HG02610 (cell line): Measurements from ENCODE around the gene SLC22A3.
"Not testable (repeated sequence)": the region's sequence is repeated elsewhere in the genome, so short reads cannot be mapped to it uniquely, and the experiment has no call there.

Experiments used
- ATAC-seq: cut with Tn5 transposase; IDR thresholded peaks from one replicate; pipeline ENCODE4 v1.9.1; 2021; ENCODE audit warnings: mild to moderate bottlenecking, moderate library complexity; ENCODE audit not compliant: unreplicated experiment

The SLC22A3 gene

DNA sequence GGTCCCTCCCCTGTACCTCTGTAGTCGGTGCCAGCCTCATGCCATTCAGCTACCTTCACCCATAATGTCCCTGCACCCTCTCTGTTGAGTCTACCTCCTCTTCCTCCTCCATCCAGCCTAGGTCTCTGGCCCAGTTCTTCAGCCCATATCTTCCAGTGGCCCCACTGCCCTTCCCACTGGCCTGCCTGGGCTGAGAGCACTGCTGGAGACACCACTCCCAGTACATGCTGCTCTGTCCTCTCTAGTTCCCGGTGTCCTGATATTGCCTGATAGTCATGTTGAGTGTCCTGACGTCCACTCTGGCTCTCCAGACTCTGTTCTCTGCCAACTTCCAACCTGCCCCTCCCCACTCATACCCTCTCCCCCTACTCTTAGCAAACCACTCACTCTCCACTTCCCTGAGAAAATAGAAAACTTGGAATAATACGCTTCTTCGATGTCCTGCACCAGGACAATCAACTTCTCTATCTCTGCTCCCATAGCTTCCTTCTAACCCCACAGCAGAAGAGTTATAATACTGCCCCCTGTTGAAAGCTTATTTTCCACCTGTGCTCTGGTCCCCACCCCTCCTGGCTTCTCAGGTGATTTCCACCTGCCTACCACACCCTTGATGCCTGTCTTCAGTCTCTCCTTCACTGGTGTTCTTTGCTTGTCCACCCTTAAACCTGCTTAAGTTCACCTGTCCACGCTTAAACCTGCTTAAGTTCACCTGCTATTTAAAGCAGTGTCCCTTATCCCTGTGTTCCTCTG, 19.8 kb downstream of the SLC22A3 start:
- no peak for ATAC-seq

DNA sequence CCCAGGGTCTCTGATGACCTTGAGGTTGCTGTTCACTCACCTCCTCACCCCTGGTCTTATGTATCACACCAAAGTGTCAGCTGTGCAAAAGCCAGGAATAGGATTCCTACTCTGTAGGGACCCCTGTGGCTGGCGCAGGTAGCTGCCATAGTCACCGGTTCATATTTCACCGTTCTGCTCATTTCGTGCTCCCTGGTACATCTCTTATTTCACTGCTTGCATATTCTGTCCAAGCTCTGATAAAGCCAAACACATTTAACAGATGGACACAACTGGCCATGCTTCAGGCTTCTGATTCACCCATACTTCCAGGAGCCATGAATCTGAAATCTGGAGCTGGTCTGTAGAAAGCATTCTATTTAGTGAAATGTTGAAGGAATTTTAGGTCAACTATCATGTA, 20.5 kb downstream of the SLC22A3 start:
- no peak for ATAC-seq

DNA sequence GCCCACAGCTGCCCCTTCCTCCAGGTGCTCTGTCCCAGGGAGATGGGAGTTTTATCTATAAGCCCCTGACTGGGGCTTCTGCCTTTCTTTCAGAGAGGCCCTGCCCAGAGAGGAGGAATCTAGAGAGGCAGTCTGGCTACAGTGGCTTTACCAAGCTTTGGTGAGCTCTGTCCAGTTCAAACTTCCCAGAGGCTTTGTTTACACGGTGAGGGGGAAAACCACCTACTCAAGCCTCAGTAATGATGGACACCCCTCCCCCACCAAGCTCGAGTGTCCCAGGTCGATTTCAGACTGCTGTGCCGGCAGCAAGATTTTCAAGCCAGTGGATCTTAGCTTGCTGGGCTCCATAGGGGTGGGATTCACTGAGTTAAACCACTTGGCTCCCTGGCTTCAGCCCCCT, 25.4 kb downstream of the SLC22A3 start:
- ATAC-seq = not testable (repeated sequence)

DNA sequence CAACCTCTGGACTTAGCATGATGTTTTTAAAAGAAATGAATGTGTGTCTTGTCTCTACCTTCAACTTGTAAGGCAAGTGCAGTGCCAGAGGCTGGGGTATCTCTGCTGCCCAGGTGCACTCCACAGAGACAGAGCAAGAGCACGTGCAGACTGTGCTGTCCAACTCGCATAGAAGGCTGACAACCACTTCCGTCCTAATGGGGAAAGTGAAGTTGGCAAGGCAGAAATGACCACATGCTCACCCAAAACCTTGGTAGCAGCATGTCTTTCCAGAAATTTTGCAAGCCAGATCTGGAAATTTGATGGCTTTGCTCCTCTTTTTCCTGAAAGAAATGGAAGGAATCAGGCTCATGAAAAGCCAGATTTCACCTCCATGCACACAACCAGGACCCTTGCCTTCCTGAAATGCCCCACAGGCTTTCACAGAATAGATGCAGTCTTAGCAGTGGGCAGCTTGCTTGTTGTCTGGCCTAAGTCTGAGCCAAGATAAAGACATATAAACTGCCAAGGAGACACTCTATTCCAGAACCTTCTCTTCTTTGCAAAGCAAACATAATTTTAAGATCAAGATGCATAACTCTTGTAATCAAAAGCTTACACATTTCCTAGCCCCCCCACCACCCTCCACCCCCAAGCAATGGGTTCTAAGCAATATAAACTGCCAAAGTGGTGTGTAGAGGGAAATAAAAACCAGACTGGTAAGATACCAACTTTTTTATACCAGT, 26.8 kb downstream of the SLC22A3 start:
- no peak for ATAC-seq

DNA sequence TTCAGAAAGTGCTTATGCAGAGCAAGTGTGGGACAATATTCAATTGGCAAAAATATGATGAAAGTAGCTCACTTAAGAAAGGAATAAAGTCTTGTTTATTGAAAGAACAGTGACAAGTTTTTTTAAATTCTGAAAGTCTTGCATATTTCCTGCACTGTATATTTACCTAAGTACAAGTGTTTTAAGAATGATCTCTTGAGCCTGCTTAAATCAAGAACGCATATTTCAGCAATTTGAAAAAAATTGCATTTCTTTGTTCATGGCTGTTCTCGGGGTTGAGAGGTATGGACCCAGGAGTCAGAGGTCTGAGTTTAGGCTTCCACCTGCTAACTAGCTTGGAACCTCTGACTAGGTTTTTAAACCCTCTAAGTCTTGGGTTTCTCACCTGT, 27.4 kb downstream of the SLC22A3 start:
- no peak for ATAC-seq

DNA sequence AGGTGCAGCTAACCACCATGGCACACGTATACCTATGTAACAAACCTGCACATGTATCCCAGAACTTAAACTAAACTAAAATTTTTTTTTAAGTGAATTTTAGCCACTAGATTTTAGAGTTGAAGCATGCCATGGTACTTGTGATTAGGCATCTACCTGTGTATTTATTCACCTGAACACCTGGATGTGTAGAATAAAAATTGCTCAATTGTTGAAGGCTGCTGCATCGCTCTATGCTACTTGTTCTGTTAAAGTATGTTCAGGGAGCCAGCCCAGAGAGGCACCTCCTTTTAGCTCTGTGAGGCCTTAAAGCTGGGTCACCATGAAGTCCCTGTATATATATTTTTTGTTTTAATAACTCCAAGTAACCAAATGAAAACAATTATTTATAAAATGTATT, 28.3 kb downstream of the SLC22A3 start:
- no peak for ATAC-seq

DNA sequence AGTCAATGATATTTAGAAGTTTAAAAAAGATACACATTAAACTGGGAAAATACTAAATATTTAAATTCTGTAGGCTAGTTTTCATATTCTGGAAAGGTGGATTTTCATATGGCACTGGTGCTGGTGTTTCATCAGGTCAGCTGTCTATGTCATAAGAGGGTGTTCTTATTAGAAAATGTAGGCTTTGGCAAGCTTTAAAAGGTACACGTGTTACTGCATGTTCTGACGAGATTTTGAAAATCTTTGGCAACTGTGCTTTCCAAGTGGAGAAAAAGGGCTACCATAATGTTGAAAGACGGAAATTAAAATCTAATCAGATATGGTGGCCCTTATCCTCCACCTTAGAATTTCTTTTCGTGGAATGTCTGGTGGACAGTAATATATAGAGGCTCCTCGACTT, 30.0 kb downstream of the SLC22A3 start:
- no peak for ATAC-seq

DNA sequence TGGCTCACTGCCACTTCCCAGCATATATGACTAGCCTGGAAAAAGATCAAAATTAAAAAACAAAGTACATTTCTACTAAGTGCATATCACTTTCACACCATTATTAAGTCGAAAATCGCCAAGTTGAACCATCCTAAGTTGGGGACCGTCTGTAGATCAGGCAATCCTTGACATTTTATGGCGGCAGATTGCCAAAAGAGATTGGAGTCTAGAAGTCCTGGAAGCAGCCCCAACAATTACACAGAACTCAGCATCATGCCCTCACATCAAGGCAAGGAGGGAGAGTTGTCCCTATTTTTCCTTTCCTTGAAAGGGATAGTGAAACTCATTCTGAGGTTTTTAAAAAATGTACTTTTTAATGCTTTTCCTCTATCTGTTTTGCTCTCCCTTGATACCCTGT, 30.7 kb downstream of the SLC22A3 start:
- ATAC-seq = no peak

DNA sequence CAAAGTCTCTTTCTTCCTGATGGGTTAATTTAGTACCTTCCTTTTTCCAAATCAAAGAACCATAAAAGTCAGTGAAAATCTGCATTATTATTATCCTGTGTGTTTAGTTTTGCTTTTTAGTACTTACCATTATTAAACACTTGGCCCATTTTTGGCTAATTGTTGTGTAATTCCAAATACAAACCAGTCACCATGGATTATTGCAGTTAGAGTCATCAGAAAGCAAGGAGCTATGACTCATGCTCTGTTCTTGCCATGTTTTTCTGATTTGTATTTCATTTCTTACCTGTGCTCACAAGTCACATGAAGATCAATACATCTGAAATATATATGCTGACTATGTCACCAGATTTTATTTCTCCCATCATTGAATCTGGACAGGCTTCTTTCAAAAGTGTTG, 31.3 kb downstream of the SLC22A3 start:
- ATAC-seq = no peak

DNA sequence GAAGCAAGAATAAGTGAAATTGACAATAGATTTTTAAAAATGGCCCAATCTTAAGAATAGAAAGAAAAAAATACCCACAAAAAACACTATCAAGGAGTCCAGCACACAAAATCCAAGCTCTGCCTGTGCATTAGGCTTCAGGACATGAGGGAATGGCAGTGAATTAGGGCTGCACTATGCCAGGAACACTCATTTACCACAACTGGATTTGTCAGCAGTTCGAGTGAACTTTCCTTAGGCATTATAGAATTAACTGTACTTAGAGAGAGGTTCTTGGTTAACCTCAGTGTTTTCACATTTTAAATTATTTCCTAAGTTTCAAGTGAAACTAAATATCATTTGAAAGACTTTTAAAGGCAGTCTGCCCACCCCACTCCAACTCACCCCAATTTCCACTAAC, 34.8 kb downstream of the SLC22A3 start:
- no peak for ATAC-seq

DNA sequence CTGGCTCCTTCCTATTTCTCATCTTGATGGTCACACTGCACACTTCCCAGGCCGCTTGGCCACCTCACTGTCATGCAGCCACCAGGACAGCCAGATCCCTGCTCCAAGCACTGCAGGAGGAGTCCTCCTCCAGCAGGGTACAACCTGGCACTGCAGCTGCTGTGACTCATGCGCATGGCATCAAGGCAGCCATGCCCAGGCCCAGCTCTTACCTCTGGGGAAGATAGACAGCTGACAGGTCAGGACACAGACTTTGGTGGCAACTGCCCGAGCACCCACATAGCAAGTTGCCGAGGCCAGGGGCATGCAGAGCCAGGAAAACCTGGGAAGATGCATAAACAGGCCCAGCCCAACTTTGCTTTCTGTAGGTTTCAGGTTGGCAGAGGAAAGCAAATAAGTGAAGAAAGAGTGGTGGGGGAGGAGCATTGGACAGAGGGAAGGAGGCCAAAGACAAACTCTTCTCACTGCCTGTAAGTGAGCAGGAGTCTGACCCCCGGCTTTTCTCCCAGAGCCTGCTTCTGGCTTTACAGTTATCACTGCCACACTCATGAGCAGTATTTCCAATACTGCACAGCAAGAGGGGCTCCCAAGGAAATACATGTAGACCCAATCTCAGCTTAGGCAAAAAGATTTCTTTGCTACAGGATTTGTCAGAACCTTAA, 38.8 kb downstream of the SLC22A3 start:
- ATAC-seq = no peak

DNA sequence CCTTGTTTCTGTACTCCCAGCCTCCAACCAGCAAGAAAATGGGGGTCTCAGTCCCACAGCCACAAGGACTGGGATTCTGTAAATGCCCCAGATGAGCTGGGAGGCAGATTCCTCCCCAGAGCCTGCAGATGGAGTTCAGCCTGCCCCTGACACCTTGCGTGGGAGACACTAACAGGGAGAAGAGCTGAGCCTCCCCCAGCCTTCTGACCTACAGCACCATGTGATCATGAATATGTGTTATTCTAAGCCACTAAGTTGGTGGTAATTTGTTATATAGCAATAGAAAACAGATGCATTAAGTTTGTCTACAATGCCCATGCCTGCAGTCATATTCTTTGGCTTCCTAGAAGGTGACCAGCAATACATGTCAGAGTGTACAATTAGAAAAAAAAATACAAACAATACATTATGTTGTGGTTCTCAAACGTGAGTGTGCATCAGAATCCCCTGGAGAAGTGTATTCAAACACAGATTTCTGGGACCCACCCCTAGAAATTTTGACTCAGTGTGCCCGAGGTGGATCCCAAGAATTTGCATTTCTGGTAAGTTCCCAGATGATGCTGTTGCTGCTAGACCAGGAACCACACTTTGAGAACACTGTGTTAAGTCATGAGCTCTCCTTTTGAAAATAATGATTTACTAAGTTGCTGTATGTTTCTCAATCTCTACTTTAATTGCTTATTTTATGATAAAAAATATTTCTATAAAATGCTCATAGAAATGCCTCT, 39.9 kb downstream of the SLC22A3 start:
- ATAC-seq = no peak

DNA sequence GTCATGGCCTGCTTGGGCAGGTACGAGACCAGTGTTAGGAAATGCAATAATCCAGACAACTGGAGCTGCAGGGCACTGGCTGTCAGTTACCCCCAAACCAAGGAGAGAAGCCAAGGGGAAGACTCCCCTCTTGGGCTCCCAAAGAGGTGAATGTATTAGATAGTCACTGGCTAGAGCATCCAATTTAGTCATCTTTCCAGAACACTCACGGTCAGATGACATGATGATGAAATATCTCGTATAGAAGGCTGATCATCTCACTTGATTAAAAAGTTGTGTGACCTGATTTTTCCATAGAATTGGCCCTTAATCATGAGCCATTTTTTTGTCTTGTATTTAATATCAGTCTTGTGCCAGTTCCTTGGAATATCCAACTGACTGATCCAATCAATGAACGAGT, 40.7 kb downstream of the SLC22A3 start:
- ATAC-seq = no peak

DNA sequence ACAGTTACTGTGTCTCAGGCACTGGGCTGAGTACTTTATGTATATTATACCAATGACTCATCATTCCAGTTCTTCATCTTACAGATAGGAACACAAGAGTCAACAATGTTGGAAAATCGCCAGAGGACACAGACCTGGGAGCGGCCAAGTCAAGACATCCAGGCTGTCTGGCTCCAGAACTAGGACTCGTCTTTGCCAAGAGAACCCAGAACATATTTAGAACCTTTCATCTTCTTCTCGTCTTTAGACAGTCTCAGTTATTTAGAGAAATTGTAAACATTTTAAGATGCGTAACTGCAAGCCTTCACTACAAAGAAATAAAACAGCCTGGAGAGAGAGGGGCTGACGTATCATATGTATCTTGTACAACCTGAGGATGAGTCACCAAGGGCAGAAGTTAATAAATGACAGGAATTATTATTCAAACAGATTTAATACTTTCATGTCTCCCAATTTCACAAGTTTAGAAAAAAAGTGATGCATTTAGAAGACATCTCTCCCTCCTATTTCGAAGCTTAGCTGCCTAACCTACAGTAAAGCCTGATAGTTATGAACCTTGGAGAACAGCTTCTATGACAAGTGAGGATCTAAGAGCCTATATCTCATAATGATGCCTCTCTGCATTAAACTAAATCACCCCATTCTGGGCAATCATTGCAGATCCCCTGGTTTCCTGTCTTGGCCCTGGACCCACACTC, 43.4 kb downstream of the SLC22A3 start:
- ATAC-seq = no peak

DNA sequence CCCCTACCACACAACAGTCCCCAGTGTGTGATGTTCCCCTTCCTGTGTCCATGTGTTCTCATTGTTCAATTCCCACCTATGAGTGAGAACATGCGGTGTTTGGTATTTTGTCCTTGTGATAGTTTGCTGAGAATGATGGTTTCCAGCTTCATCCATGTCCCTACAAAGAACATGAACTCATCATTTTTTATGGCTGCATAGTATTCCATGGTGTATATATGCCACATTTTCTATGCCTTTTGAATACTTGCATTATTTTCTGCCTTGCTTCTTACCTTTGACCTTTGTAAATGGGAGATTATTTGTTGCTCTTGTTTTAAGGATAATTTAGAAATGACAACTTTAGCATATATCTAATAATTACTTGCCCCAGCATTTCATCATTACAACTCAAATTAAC, 45.3 kb downstream of the SLC22A3 start:
- ATAC-seq = not testable (repeated sequence)

DNA sequence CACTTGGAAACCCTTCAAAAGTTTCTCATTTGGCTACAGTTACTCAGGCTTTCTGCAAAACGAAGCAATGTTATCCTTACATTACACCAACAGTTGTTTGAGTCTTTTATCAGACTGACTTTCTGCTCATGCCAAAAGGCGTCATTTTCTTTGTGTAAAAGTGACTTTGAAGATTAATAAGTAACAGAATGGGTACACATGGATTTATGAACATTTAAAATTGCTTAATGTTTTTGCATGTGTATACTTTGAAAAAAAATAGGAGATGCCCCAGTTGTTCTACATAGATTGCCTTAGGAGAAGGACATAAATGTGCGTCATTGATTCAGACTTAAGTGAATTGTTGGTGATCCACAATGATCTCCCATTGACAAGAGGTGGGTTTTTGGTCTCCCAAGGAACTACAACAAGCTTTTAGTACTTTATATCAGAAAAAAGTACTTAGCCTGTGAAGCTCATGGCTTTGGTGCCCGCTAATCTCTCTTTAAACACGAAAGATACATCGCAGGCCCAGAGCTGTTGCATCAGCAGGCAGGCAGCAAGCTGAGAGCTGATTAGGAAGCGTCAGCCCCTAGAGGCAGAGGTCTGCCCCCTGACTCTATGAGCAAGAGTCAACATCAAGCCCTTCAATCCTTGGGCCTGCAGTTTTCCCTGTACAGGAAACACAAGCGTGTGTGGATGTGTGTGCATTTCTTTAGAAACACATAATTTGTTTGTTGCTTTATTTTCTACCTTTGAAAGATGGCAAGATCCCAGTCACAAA, 45.9 kb downstream of the SLC22A3 start:
- ATAC-seq = no peak

DNA sequence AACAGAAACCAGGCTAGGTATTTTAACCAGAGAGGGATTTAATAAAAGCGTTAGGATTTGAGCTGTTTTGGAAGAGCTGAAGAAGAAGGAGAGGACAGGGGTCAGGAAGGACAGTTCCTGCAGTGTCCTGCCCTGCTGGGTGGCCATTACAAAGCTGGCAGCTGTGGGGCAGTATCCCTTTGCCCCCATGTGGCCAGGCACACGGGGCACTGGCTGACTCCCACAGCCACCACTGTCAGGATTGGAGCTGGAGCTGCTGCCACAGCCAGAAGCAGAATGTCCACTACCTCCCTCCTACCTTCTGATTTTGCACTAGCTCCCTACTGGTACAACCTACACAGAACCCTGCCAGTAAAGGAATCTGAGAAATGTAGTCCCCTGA, 46.5 kb downstream of the SLC22A3 start:
- no peak for ATAC-seq

DNA sequence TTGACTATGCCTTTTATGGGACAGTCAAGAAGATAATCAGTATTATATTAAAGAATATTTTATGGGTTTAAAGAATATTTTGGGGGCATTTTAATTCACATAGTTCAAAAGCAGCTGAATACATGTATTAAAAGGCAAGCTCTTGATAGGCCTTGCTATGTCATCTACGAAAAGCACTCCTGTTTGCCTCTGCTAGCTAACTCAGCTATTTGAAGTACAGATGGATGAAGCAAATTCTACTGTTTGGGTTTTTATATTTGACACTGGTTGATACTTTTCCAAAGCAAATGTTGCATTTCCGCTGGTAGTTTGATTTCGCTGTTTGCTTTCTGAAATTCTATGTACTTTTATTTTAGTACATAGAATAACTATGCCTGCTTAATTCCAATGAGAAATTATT, 47.0 kb downstream of the SLC22A3 start:
- no peak for ATAC-seq

DNA sequence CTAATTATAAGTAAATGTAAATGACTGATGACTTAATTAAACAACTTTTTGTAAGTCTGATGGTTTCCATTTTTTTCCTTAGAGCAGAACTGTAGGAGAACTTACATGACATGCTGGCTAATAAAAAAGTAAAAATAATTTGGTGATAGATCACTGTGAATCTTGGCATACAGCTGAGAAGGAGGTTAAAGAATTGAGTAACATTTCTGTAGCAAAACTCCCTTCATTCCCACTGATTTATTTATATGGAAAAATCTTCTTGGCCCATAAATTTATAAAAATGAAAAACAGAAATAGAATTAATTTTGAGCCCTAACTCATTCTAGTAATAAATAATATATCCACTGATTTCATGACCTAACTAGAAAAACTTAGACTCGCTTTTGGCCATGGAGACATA, 48.1 kb downstream of the SLC22A3 start:
- ATAC-seq = no peak

DNA sequence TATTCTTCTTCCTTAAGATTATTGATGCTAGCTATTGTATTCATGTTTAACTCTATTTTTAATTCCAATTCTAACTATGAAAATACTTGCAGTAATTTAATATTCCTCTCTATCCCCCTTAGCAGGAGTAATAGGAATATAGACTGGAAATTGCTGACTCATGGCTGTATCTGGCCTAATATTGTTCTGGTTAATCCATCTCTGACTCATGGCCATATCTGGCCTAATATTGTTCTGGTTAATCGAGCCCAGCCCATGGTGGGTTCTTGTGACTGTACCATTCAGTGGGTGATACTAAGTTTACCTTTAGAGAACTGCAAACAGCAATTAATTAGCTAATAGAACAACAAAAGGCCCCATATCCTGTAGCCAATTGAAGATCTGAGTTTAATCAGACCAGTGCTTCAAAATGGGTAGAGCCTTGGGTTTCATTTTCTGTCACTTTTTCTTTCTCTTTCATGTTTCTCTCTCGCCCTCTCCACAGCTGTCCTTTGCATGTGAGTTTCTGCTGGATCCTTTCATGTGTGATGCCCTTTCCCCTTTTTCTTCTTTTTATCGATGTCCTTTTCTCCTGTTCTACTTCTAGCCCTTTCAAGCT, 50.6 kb downstream of the SLC22A3 start:
- peak; percentile 97 for ATAC-seq
